KG1 (cell line): ENCODE data around the gene NXN.
"Not testable (repeated sequence)": the region's sequence is repeated elsewhere in the genome, so short reads cannot be mapped to it uniquely, and the experiment has no call there.

Experiments
- DNase-seq: peaks from one replicate; lab custom pipeline; 2025; lab: John Stamatoyannopoulos, UW

NXN gene

DNA sequence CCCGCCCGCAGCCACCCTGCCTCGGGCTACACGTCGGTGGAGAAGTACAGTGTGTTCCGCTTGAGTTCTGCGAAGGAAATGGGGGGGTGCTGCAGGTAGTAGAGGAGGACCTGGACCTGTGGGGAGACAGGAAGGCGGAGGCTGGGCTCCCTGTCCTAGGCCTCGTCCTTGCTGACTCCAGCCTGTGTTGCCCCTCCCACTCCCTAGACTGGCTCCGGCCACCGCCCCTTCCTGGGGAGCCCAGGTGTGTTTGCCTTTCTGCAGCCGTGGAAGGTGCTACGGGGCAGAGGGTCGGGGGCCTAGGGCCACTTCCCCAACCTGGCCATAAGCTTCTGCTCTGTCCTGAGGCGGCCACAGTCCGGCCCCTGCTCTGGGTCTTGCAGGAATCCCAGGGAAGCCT lies 26.5 kb upstream of the NXN start:
- no peak for DNase-seq

DNA sequence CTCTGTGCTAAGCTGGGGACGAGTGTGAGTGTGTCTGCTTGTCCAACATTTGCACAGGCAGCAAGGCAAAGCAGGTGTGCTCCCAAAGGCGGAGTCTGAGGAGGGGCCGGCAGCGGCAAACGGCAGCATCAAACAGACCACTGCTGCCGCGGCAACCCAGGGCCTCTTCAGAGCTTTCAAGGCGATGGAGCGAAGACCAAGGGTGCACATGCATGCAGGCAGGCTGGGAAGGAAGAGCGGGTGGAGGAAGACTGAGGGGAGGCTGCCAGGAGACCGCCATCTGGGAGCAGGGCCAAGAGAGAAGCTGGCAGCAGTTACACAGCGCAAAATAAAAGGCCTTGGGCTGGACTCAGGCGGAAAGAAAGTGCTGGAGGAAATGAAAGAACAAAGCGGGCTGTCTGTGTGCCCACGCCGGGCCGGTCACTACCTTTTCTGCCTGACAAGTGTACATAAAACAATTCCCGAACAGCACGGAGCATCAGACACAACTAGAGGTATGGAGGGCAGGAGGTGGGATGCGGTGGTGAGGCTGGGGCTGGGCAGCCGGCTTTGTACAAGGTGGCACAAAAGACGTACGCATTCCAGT lies 25.9 kb upstream of the NXN start:
- no peak for DNase-seq

- no peak for DNase-seq
These were observed 25.3 kb upstream of the NXN start for GRCh38 chr17:1004769-1005295.

GRCh38 chr17:1003972-1004768 lies 24.6 kb upstream of the NXN start:
- DNase-seq: no peak

DNA sequence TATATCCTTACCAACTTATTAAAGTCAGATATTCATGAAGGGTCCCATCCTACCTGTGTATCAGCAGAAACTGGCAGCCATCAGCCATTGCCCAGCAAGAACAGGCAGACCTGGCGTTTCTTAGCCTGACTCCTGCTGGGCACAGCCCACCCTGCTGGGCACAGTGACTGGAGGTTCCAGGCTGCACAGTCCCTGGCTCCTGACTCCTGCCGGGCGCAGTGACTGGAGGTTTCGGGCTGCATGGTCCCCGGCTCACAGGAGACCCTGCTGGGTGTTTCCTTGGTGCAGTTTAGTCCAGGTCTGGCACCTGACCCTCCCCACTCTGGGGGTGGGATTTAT lies 24.0 kb upstream of the NXN start:
- DNase-seq: no peak

GRCh38 chr17:1002771-1003555 lies 23.4 kb upstream of the NXN start:
- DNase-seq: no peak

GRCh38 chr17:1002412-1002753 lies 22.8 kb upstream of the NXN start:
- DNase-seq: no peak

DNA sequence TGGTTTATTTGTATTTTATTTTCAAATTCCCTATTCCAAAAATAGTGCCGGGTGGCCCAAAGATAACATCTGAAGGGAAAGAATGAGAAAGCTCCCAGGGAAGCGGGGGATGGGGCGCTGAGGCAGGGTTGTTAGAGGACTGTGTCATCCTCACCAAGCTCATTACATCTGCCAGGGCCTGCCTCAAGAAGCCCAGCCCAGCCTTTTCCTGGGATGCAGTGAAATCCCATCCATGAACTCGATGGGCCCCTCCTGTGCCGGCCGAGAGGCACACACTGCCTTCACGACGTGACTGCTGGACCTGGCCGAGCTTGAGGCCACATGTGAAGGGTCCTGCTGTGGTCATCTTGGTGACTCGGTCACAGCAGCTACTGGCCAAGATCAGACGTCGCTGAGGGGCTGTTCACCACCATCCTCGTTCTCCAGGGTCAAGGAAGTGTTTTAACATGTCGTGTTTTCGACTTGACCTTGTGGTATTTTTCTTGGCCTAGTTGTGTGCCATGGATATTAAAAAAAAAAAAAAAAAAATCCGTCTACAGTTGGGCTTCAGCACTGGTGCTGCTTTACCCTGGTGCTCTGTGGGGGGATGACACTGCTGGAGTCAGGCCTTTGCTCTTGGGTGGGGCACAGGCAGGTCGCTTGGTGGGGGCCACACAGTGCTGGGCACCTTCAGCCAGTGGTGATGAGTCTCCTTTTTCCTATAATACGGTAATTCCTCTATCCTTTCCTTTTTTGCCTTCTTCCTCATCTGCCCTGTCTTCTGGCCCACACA lies 22.2 kb upstream of the NXN start:
- no peak for DNase-seq

DNA sequence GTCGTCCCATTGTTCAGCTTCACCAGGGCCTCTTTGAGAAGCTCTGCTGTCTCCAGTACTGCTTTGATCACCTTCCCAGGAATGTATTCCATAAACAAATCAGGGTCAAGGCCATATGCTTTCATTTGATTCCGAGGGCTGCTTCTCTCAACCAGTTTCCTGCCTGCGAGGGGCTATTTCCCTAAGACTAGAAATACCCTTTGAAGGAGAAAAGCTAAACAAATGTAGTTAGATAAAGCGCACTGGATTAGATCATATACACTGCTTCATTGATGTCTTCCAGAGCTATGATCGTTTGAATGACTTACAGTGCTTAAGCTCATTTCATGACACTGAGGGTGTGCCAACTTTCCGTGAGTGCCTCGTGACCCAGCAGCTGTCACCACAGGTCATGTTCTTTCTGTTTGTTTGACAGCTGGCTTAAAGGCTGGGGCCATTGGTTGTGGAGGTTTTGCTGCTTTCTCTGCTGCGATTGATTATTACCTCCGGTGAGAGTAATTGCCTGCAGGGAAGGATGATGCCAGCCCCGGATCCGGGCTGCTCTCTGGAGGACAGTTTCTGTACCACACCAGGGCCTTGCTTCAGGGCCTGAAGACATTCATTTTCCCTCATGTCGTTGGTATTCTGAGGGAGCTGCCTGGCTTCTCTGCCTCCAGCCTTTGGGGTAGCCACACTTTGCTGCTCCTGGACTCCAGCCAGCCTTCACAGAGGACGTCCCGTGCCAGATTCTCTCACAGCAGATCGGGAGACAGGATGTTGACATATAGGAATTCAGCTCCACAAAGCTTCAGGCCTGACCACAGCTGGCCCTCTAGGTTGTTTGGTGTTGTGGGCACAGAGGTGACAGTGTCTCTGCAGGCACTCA lies 21.3 kb upstream of the NXN start:
- no peak for DNase-seq

- no peak for DNase-seq
These were observed 18.5 kb upstream of the NXN start for GRCh38 chr17:998111-998510.

DNA sequence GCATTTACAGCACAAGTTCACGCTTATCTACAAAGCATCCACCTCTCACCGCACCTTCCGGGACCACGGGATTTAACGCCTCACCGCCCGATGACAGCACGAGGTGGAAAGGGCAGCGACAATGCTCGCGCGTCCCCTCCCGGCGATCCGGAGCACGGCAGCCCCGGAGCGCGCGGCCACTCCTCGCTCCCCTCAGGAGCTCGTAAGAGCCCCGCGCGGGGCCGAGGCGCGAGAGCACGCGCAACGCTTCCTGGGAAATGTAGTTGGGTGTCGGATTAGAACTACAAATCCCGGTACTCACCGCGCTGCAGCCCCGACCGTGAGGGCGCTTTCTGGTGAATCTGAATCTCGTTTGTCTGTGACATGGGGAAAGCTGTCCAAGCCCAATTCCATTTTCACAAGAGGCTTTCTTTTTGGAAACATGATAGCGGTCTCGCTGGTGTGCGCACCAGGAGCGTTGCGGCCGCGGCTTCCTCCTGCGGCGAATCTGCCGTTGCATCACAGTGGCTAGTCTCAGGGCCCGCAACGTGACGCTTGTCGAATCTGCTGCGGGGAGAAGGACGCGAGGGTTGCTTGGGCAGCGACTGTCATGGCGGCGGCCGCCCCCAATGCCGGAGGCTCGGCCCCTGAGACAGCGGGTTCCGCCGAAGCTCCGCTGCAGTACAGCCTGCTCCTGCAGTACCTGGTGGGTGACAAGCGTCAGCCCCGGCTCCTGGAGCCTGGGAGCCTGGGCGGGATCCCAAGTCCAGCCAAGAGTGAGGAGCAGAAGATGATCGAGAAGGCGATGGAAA lies 17.2 kb upstream of the NXN start, which contains the start of gene TIMM22:
TSS of gene TIMM22 (plus strand) at position 576 of the 791 bp plus-strand sequence. CDS start at position 590, 14 bp downstream.
- DNase-seq: peak; percentile 83

GRCh38 chr17:995324-995723 lies 15.7 kb upstream of the NXN start:
- DNase-seq: not testable (repeated sequence)

- no peak for DNase-seq
These were observed 13.4 kb upstream of the NXN start for GRCh38 chr17:992933-993332.

DNA sequence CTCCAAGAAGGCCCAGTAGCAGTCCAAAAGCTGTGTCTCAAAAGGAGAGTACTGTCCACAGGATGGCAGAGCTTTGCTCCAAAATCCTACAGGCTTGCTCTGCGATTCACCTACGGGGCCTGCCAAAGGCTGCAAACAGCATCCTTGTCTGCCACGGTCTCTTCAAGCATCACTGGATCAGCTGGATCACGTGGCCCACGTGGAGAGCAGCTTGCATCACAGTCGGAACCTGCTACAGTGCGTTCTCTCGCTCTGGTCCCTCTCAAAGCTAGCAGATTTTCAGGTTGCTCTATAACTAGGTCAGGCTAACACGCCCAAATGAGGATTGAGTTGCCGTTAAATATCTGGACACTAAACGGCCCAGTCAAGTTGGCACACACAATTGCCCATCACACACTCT lies 9.0 kb upstream of the NXN start:
- no peak for DNase-seq

DNA sequence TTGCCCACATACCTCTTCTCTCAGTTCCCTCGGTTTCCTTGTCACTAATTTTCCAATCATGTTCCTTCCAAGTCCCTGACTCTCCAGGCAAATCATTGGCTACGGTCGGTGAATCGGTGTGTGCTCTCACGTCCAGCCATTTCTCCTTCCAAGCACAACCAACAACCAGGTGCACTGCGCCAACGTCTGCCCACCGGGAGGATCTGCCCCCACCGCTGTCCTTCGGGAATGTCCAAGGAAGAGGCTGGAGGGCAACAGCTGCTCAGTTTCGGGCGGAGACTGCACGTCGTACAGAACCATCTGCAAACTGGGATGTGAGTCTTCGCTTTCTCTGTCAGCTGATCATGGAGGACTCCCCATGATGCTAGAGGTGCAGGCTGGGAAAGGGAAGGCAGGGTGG lies 8.4 kb upstream of the NXN start:
- DNase-seq: no peak

GRCh38 chr17:986322-986929 lies 6.8 kb upstream of the NXN start:
- DNase-seq: no peak

DNA sequence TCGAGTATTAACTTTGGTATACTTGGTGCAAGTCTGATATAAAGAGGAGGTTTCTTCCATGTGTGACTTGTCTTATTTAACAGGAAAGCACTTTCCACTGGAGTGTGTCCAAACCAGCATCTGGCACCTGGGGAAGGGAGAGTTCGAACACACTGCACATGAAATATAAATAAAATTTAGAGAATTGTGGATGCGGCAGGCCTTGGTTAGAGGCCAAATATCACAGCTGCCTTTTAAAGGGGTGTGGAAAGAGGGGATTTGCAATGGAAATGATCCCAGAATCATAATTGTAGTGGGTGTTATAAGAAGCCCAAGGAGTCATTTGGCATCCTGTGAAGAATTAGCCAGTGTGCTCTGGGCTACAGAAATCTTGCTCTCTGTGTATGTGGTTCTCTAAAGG lies 4.3 kb upstream of the NXN start:
- no peak for DNase-seq

DNA sequence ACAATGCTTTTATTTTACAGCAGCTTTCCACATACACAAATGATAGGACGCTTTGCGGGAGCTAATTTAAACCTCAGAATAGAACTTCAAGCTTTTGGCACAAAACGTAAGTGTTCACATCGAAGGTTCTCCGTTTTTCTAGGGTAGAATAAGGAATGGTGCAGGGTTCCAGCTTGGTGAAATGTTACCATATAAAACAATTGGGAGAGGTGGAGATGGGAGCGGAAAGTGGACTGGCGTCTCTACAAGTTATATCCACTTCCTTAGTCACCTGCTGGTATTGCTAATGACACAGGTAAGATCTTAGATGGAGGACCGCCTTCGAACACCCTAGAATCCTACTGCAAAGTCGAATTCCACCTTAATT lies 1.7 kb upstream of the NXN start:
- no peak for DNase-seq

- DNase-seq: peak; percentile 42
These were observed 1.1 kb upstream of the NXN start for GRCh38 chr17:980406-981291.
